Glutamatergic neuron (in vitro differentiated cells): ENCODE measurements around the gene IRF2. TPM values are rescaled to one million over a fixed set of nuclear protein-coding genes. Genes with fewer than 3 reads are reported as not detected.

Source experiments
- DNase-seq: peaks from one replicate; pipeline ENCODE4 v3.0.0; 2022
- H3K27ac Mint-ChIP-seq: one replicate; pipeline ENCODE4 v1.8.0; 2020; ENCODE audit warnings: mild to moderate bottlenecking, mixed read lengths, inconsistent platforms; ENCODE audit not compliant: unreplicated experiment
- H3K27me3 Mint-ChIP-seq: one replicate; pipeline ENCODE4 v1.8.0; 2020; ENCODE audit warnings: mild to moderate bottlenecking, moderate library complexity, mixed read lengths, inconsistent platforms; ENCODE audit not compliant: unreplicated experiment
- H3K36me3 Mint-ChIP-seq: one replicate; pipeline ENCODE4 v1.8.0; 2020; ENCODE audit warnings: mild to moderate bottlenecking, mixed read lengths, inconsistent platforms; ENCODE audit not compliant: unreplicated experiment
- H3K4me1 Mint-ChIP-seq: one replicate; pipeline ENCODE4 v1.8.0; 2020; ENCODE audit warnings: mild to moderate bottlenecking, low read depth, mixed read lengths, inconsistent platforms; ENCODE audit not compliant: unreplicated experiment
- H3K4me3 Mint-ChIP-seq: one replicate; pipeline ENCODE4 v1.8.0; 2020; ENCODE audit warnings: mild to moderate bottlenecking, mixed read lengths, inconsistent platforms; ENCODE audit not compliant: unreplicated experiment
- H3K9me3 Mint-ChIP-seq: one replicate; pipeline ENCODE4 v1.8.0; 2020; ENCODE audit warnings: mild to moderate bottlenecking, moderate library complexity, mixed read lengths, inconsistent platforms; ENCODE audit not compliant: unreplicated experiment
- total RNA-seq: library from RNA; stranded (reverse); fragmentation: NEBNext Ultra II Directional; extraction: Animal tissue kit (Norgen Biotek cat#: 25700); gene quantifications from one replicate; pipeline ENCODE4 v1.2.1, GENCODE V29; 2021; ENCODE audit not compliant: unreplicated experiment
- TF ChIP-seq, protein P1 (sequence below): fragments of 200-600 bp; sonication (generic); IDR thresholded peaks from one replicate; pipeline ENCODE4 v1.5.0; 2021; ENCODE audit not compliant: partially characterized antibody, unreplicated experiment

The IRF2 gene
- total RNA-seq, 1 donor from 2014 or later = 7.4 TPM

DNA sequence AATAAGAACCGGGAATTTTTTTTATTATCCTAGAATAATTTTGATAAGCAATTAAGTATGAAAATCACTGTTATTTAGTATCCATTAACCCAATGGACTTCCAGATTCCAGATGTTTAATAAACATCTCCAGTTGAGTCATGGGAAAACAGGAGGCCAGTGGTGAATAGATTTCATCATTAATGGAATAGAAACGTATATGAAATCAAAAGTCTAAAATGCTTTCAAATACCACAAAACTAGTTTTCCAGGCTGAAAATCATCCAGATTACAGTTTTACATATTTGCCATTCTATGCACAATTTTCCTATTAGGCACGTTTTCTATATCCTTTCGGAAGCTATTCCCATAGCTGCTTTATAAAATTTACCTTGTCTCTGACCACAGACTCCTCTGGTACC is 35.0 kb downstream of the IRF2 start:
- Mint-ChIP-seq H3K27me3 (peaks cover 3% of the 10 kb centered on the region), H3K9me3 (peaks cover 5% of the 10 kb centered on the region), H3K4me1 (peaks cover 19% of the 10 kb centered on the region), H3K36me3 (no peaks in the 10 kb centered on the region), H3K27ac (no peak overlapping the region), H3K4me3 (no peak overlapping the region)
- TF ChIP-seq, protein P1, sequence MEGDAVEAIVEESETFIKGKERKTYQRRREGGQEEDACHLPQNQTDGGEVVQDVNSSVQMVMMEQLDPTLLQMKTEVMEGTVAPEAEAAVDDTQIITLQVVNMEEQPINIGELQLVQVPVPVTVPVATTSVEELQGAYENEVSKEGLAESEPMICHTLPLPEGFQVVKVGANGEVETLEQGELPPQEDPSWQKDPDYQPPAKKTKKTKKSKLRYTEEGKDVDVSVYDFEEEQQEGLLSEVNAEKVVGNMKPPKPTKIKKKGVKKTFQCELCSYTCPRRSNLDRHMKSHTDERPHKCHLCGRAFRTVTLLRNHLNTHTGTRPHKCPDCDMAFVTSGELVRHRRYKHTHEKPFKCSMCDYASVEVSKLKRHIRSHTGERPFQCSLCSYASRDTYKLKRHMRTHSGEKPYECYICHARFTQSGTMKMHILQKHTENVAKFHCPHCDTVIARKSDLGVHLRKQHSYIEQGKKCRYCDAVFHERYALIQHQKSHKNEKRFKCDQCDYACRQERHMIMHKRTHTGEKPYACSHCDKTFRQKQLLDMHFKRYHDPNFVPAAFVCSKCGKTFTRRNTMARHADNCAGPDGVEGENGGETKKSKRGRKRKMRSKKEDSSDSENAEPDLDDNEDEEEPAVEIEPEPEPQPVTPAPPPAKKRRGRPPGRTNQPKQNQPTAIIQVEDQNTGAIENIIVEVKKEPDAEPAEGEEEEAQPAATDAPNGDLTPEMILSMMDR = no peak
- DNase-seq = no peak

DNA sequence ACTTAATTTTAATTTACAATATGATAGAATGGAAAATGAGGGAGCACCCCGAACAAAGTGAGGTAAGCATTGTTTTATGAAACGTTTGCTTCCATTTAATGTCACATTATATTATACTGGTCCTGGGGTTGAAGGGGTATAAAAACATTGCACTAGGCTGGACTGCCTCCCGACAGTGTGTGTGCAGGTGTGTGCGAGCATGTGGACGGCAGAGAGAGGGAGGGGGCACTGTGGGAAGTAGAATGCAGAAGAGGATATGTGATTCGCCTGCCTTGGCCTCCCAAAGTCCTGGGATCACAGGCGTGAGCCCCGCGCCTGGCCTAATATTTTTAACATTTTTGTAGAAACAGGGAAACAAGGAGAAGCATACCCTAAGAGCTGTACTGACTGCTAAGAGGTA is 36.0 kb downstream of the IRF2 start:
- Mint-ChIP-seq H3K4me3 (no peak overlapping the region), H3K27ac (no peak overlapping the region), H3K36me3 (no peaks in the 10 kb centered on the region), H3K9me3 (peaks cover 5% of the 10 kb centered on the region), H3K4me1 (peaks cover 19% of the 10 kb centered on the region), H3K27me3 (peaks cover 3% of the 10 kb centered on the region)
- no peak for DNase-seq
- TF ChIP-seq, protein P1 = no peak

DNA sequence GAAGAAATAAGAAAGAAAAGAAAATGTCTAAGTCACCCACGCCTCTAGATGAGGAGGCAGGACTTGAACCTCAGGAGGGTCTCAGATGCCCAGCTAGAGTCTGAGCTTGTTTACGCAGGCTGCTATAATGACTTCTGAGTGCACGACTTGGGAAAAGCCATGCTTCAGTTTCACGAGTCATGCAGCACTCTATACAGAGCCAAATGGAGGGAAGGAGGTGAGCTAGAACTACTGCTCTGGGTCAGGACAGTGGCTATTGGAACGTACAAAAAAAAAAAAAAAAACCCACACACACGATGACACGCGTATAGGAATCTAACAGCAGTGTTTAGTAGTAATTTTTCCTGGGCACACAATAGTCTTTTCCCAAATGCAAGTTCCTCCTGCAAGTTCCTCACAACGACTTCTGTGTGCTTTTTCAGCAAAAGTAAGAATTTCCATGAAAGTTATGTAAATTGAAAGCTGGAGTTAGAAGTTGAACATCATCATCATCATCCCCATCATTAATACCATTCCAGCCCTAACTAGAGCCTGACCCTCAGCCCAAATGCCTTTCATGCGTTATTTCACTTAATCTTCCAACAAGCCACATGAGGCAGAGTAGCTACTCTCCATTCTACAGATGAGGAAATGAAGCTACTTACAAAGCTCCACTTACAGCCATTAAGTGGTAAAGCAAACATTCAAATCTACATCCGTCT is 36.6 kb downstream of the IRF2 start:
- TF ChIP-seq, protein P1 = no peak
- Mint-ChIP-seq H3K27ac (no peak overlapping the region), H3K4me1 (peaks cover 23% of the 10 kb centered on the region), H3K36me3 (no peaks in the 10 kb centered on the region), H3K4me3 (no peak overlapping the region), H3K27me3 (peaks cover 3% of the 10 kb centered on the region), H3K9me3 (peaks cover 8% of the 10 kb centered on the region)
- no peak for DNase-seq

DNA sequence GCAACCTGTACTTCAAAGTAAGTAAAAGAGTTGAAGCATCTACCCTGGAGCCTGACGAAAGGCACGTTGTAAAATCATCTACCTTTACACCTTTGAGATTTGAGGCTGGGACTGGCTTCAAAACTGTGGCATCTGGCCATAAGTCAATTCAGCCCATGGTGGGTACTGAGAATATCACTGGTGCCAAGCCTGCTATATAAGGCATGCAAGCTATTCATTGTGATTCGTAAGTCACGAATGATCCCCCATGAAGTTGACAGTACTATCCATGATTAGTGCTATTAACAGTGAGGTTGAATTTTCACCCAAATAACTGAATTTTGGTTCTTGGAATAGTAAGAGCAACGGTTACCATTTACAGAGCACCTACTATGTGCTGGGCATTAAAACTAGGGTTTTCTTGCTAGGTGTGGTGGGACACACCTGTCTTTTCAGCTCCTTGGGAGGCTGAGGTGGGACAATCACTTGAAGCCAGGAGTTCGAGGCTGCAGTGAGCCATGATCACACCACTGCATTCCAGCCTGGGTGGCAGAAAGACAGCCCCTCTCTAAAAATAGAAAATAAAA is 39.8 kb downstream of the IRF2 start:
- H3K36me3 Mint-ChIP-seq = no peaks in the 10 kb centered on the region
- no peak overlapping the region for H3K27ac Mint-ChIP-seq
- H3K4me3 Mint-ChIP-seq = no peak overlapping the region
- H3K4me1 Mint-ChIP-seq = peaks cover 41% of the 10 kb centered on the region
- TF ChIP-seq, protein P1 = no peak
- peaks cover 12% of the 10 kb centered on the region for H3K9me3 Mint-ChIP-seq
- H3K27me3 Mint-ChIP-seq = peaks cover 6% of the 10 kb centered on the region
- no peak for DNase-seq

DNA sequence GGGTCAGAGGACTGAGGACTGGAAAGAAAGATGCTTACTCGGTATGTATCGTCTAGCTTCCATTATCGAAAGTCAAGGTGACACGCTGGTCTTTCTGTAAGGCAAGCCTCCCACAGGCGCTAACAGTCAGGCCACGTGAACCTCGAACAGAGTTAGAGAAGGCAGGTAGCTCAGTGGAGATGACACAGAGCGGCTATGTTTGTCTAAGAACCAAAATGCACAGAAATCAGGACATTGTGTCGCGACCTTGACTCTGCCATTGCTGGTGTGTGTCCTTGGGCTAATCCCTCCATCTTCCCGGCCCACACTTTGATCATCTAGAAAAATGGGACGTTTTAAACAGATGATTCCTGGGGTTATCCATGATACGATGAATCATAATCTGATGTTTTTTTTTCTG is 40.3 kb downstream of the IRF2 start:
- no peak overlapping the region for H3K27ac Mint-ChIP-seq

More for the DNA sequence above, 40.3 kb downstream of the IRF2 start:
- Mint-ChIP-seq H3K27me3 (peaks cover 6% of the 10 kb centered on the region), H3K4me1 (peaks cover 40% of the 10 kb centered on the region), H3K9me3 (peaks cover 12% of the 10 kb centered on the region), H3K4me3 (no peak overlapping the region), H3K36me3 (no peaks in the 10 kb centered on the region)
- no peak for DNase-seq
- TF ChIP-seq, protein P1 = no peak
